Measurements from ENCODE around the gene MOB3B.
"Not testable (repeated sequence)": the region's sequence is repeated elsewhere in the genome, so short reads cannot be mapped to it uniquely, and the experiment has no call there.

The MOB3B gene

GRCh38 chr9:27426511-27427271, 102.9 kb downstream of the MOB3B start:
- no peak for DNase-seq (ENCODE audit: low read depth in 1 of 2, low spot score in 1 of 2)

- no peak for DNase-seq (ENCODE audit: low read depth in 1 of 2, low spot score in 1 of 2)
These were observed 103.6 kb downstream of the MOB3B start for GRCh38 chr9:27425827-27426510.

- DNase-seq (ENCODE audit: low read depth in 1 of 2, low spot score in 1 of 2), result no peak
These were observed 105.5 kb downstream of the MOB3B start for GRCh38 chr9:27423915-27424710.

- no peak for DNase-seq (ENCODE audit: low read depth in 1 of 2, low spot score in 1 of 2)
These were observed 107.3 kb downstream of the MOB3B start for GRCh38 chr9:27422279-27422834.

GRCh38 chr9:27421577-27421976, 108.0 kb downstream of the MOB3B start:
- DNase-seq (ENCODE audit: low read depth in 1 of 2, low spot score in 1 of 2), result no peak

- not testable (repeated sequence) for DNase-seq (ENCODE audit: low read depth in 1 of 2, low spot score in 1 of 2)
These were observed 110.1 kb downstream of the MOB3B start for GRCh38 chr9:27419558-27419957.

GRCh38 chr9:27414220-27414761, 115.3 kb downstream of the MOB3B start:
- no peak for DNase-seq (ENCODE audit: low read depth in 1 of 2, low spot score in 1 of 2)

- no peak for DNase-seq (ENCODE audit: low read depth in 1 of 2, low spot score in 1 of 2)
These were observed 115.9 kb downstream of the MOB3B start for GRCh38 chr9:27413511-27414219.

GRCh38 chr9:27412963-27413362, 116.7 kb downstream of the MOB3B start:
- DNase-seq (ENCODE audit: low read depth in 1 of 2, low spot score in 1 of 2), result no peak

GRCh38 chr9:27412081-27412480, 117.5 kb downstream of the MOB3B start:
- no peak for DNase-seq (ENCODE audit: low read depth in 1 of 2, low spot score in 1 of 2)

- no peak for DNase-seq (ENCODE audit: low read depth in 1 of 2, low spot score in 1 of 2)
These were observed 121.1 kb downstream of the MOB3B start for GRCh38 chr9:27408482-27408881.

- DNase-seq (ENCODE audit: low read depth in 1 of 2, low spot score in 1 of 2), result no peak
These were observed 121.6 kb downstream of the MOB3B start for GRCh38 chr9:27408001-27408400.

GRCh38 chr9:27407491-27407890, 122.1 kb downstream of the MOB3B start:
- DNase-seq (ENCODE audit: low read depth in 1 of 2, low spot score in 1 of 2), result no peak

GRCh38 chr9:27404661-27405060, 125.0 kb downstream of the MOB3B start:
- DNase-seq (ENCODE audit: low read depth in 1 of 2, low spot score in 1 of 2), result no peak

- DNase-seq (ENCODE audit: low read depth in 1 of 2, low spot score in 1 of 2), result no peak
These were observed 127.0 kb downstream of the MOB3B start for GRCh38 chr9:27402626-27403025.

- DNase-seq (ENCODE audit: low read depth in 1 of 2, low spot score in 1 of 2), result no peak
These were observed 129.2 kb downstream of the MOB3B start for GRCh38 chr9:27400334-27400880.

- DNase-seq (ENCODE audit: low read depth in 1 of 2, low spot score in 1 of 2), result no peak
These were observed 130.5 kb downstream of the MOB3B start for GRCh38 chr9:27398982-27399653.

GRCh38 chr9:27396495-27396894, 133.1 kb downstream of the MOB3B start:
- DNase-seq (ENCODE audit: low read depth in 1 of 2, low spot score in 1 of 2), result no peak

- no peak for DNase-seq (ENCODE audit: low read depth in 1 of 2, low spot score in 1 of 2)
These were observed 134.1 kb downstream of the MOB3B start for GRCh38 chr9:27395484-27395921.

GRCh38 chr9:27394826-27395201, 134.8 kb downstream of the MOB3B start:
- DNase-seq (ENCODE audit: low read depth in 1 of 2, low spot score in 1 of 2), result no peak
